HG03520 (cell line): Measurements from ENCODE around the gene MDK.

ENCODE experiments used
- ATAC-seq: cut with Tn5 transposase; IDR thresholded peaks from one replicate; pipeline ENCODE4 v1.9.1; 2021; ENCODE audit warnings: mild to moderate bottlenecking, moderate library complexity; ENCODE audit not compliant: unreplicated experiment

Gene MDK

DNA sequence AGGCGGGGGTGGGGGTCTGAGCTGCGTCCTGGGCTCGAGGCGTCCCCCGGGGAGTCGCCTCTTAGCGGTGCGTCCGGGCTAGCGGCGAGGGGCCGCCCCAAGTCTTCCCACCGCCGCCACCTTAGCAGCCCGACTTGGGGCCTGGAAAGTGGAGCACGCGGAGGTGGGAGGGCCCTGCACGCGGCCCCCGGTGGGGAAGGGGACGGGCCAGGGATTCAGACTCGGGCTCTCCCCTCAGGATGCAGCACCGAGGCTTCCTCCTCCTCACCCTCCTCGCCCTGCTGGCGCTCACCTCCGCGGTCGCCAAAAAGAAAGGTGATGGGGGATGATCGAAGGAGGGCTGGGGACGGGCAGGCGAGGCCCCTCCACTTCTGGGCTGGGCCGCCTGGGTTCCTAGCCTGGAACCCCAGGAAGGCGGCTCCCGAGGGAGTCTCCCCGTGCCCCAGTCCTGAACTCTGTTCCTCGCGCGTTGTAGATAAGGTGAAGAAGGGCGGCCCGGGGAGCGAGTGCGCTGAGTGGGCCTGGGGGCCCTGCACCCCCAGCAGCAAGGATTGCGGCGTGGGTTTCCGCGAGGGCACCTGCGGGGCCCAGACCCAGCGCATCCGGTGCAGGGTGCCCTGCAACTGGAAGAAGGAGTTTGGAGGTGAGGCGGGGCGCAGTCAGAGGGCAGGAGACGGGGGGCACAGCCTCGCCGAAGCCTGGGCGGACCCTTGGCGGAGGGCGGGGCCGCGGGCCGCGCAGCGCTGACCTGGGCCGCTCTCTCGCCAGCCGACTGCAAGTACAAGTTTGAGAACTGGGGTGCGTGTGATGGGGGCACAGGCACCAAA, 563 bp downstream of the MDK start:
- no peak for ATAC-seq

DNA sequence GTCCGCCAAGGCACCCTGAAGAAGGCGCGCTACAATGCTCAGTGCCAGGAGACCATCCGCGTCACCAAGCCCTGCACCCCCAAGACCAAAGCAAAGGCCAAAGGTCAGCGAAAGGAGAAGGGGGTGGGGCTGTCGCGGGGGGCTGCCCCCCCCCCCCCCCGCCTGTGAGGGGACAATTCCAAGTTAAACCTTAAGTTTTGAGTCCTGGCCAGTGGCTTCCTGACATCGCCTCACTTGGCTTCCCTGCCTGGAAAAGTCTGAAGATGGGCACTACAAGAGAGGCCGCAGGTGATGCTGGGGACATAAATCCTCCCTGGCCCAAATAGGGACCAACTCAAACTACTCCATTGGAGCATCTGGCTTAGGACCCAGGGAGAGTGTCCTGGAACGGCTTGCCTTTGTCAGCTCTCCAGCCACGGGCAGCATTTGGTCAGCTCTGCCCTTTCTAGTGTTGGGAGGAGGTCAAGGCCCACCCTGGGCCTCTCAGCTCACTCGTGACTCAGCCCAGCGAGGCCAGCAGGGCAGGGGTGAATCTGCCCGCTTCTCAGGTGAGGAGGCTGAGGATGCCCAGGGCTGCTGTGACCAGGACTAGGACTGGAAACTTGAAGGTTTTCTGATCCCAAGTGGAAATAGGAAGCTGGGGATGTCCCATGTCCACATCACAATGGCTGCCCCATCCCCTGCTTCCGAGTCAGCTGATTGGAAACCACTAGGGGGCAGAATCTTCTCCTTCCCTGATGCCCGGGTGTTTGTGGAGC, 1.4 kb downstream of the MDK start:
- no peak for ATAC-seq

DNA sequence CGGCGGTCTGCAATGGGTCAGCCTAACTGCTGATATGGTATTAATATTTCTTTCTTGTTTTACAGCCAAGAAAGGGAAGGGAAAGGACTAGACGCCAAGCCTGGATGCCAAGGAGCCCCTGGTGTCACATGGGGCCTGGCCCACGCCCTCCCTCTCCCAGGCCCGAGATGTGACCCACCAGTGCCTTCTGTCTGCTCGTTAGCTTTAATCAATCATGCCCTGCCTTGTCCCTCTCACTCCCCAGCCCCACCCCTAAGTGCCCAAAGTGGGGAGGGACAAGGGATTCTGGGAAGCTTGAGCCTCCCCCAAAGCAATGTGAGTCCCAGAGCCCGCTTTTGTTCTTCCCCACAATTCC, 1.9 kb downstream of the MDK start:
- no peak for ATAC-seq

DNA sequence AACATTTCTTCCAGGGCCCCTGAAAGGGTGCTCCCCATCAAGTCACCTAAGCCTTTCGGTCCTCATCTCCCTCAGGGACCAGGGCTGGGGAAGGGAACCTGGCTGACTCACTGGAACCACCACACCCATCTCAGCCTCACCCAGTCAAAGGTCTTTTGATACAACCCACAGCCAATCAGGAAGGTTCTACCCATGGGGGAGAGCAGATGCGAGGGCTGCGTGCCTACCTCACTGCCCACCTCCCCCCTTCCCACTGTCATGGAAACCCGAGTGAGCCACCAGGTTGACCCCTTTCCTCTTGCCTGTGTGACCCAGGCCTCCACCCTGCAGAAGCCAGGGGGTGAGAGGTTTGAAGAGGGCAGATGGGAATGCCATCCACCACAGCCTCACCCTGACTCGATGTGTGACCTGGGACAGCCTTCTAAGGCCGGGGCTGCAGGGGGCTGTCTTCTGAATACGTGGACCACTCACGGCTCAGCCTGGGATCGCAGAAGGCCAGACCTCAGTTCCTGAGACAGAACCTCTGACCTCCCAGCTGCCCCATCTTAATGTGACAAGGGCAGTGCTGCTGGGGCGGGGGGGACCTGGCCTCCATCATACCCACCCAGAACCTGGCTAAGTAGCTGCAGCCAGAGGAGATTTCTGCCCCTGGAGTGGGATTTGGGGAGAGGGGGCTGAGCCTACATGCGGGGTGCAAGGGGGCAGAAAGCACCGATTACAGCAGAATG, 2.7 kb downstream of the MDK start:
- no peak for ATAC-seq

DNA sequence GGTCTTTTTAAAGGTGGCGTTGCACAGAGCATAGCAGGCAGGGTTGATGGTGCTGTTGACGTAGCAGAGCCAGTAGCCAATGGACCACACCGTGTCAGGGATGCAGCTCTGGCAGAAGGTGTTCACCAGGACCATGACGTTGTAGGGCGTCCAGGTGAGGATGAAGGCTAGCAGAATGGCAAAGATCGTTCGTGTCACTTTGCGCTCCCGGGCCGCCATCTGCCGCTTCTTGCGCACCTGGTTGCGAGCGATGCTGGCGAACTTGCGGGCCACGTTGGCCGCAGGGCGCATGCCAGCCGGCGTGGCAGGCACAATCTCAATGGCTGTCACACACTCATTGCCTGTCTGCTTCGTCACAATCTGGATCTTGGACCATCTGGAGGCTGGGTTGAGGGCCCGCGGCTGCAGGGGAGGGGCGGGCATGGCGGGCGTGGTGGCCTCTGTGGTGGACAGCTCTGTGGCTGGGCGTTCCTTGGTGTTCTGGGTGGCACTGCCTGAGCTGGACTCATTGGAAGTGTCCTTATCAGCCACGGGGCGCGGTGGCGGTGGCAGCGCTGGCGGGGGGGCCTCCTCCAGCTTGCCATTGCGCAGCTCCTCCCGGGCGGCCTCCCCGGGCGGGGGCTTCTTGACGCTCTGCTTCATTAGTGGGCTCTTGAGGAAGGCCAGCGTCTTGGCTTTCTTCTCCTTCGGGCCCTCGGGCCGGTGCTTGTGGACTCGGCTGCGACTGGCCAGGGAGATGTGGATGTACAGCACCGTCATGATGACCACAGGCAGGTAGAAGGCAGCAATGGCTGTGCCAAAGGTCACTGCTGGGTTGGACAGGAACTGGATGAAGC, 3.9 kb downstream of the MDK start:
- no peak for ATAC-seq

DNA sequence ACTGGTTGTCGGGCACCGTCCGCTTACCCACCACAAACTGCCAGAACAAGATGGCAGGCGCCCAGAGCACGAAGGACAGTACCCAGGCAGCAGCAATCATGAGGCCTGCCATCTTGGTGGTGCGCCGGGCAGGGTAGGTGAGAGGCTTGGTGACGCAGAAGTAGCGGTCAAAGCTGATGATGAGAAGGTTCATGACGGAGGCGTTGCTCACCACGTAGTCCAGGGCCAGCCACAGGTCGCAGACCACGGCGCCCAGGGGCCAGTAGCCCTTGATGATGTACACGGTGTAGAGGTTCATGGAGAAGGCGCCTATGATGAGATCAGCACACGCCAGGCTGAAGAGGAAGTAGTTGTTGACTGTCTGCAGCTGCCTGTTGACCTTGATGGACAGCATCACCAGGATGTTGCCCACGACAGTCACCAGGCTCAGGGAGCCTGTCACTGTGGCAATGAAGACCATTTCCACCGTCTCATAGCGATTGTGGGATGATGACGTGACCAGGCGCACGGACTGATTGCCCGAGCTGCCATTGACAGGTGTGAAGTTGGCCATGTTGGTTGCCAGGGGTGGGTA, 4.6 kb downstream of the MDK start:
- no peak for ATAC-seq

DNA sequence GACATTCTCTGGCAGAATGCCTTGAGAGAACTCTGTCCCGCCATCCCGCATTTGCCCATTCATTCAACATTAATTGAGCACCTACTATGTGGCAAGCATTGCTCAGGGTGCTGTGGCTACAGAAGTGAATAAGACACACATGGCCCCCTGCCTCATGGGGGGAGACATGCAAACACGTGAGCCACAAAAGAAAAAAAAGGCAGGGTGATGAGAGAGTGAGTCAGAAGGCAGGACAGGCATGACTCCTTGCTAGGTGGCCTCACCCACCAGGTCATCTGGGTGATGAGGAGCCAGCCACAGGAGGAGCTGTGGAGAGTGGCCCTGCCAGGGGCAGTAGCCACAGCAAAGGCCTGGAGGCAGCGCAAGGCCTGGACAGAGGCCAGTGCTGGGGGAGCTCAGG, 5.2 kb downstream of the MDK start:
- ATAC-seq, result no peak

- no peak for ATAC-seq
Observed at GRCh38 chr11:46387456-46387855, 6.0 kb downstream of the MDK start.

GRCh38 chr11:46387919-46388618, 6.6 kb downstream of the MDK start:
- ATAC-seq, result no peak

DNA sequence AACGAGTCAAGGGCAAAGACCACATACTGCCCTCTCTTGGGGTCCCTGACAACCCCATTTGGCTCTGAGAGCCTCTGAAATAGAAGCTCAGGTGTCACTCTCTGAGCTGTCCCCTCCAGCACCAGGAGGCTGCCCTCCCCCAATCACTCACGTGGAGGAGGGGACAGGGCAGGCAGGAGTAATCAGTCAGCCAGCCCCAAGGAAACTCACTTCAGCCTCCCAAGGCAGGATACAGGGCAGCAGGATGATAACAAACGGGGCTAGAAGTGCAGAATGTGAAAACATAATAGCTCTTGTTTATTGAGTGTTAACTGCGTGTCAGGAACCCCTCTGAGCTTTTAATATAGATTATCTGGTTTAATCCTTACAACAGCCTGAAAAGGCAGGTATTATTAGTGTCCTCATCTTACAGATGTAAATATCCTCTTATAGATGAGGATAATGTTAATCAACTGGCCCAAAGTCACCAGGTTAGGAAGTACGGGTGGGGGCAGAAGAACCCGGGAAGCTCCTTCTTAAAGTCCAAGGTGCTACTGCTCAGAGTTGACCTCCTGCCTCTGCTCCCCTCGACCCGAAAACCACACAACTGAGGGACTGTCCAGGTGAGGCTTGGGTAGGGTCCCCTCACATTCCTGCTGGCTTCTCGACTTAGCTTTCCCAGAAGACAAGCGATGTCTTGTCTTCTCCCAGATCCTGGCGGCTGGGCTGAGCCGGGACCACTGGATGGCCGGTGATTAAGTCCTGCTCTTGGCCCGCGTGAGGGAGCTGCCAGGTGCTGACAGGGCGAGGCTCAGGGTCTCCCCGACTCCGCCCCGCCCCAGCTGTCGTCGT, 7.4 kb downstream of the MDK start:
- ATAC-seq, result no peak

DNA sequence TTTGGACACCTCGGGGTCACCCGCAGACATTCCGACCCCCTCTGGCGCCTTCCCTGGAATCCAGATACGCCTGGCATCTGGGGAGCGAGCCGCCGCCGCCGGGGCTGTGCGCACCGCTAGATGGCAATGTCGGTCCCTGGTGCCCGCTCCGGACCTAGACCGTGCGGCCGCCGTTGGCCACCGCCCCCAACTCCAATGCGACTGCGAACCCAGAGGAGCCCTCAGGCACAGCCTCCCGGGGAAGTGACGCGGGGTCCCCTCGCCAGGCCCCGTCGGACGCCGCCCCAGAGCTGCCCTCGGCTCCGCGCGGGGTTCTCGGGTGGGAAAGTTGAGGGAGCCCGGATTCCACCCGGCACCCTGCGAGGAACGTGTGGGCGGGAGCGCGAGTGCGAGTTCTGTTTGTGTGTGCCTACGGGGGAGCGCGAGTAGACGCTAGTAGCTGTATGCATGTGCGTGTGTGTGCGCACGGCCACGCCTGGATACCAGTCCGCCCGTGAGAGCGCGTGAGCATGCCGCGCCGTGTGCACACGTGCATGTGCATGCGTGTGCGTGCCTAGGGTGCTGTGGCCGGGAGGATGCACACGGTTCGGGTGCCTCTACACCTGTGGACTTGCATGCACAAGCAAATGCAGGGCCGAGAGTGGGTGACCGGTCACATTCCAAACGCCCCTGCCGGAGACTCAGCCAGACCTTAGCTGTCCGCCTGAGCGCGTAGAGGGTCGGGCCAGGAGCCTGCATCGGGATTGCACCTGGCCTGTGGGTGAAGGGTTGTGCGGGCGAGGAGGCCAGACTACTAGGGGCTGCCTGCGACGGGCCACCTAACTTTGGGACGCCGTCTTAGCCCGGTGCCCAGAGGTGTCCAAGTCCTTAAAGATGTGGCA, 8.2 kb downstream of the MDK start:
- ATAC-seq, result peak; percentile 36

DNA sequence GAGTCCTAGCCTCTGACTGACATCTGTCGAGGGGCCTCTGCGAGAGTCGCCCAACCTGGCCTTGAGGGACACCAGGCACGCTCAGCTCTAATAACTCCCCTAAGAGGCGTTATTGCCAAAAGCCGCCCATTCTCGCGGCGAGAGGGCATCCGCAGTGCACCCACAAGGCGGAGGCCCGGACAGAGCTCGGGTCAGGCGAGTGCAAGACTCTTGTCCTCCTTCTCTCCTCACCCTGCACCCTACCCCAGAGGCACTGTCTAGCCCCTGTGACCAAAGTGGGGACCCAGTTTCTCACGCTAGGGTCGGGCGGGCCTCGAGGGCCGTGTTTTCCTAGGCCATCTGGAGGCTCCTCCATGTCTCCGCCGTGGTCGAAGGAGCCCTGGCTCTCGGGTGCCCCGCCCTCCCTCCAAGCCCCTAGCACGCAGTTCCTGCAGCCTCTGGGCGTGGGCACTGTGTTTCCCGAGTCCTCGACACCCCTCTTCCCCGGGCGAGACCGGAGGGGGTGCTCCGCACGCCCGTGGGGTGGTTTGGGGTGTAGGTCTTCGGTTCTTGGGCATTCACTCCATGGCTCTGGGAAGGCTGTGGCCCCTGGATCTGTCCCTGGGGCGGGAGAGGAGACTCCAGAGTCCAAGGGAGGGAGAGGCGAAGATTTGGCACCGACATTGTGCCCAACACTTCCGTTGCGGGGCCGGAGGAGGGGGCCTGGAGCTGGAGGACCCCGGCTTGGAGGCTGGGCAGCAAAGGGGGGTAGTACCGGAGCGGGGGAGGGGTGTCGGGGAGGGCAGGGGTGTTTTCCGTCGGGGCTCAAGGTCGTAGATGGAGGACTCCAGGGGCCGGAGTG, 9.1 kb downstream of the MDK start:
- ATAC-seq, result no peak

DNA sequence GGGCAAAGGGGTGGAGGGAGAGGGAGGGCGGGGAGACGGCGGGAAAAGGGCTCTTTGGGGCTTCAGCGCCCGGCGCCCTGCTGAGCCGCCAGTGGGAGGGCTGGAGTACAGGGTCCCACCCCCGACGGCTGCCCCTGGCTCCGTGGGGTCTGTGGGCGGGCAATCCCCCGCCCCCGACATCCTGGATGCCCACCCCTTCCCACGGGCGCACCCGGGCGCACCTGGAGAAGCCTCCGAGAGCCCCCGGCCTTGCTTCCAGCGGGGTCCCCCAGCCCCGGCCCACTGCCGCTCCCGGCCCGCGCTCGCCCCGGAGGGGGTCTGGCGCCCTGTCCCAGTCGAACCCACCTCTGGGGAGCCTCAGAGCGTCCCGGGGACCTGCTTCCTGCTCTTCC, 9.7 kb downstream of the MDK start:
- ATAC-seq, result no peak

DNA sequence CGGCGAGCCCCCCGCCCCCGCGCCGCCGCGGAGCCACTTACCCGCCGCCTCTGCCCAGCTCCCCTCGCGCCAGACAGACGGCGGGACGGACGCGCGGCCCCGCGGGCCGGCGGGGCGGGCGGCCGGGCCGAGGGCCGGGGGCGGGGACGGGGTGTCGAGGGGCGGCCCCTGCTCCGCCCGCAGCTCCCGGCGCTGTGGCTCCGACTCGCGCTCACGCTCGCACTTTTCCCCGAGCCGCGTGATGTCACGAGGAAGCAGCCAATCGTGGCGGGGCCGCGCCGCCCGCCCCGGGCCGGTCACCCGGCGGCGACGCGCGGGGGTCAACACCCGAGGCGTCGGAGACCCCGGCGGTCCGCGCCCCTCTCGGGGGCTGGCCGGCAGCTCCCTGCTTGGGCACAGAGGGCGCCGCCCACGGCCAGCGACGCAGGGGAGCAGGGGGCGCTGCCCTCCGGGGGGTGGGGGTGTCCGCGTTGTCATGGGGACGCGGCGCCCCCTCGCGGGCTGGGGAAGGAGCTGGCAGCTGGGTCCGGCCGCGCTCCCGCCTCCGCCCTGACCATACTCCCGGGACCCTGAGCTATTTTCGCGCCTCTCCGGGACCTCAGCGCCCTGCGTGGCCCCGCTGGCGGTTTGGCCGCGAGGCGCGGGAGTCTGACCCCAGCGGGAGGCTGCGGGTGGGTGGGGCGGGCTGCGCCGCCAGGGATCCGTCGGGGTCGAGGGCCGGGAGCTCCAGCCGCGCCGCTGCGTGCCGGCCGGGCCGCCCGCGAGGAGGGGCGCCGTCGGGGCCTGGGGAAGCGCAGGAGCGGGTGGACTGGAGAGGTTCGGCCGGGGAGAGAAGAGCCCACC, 10.3 kb downstream of the MDK start, which contains the start of gene CHRM4:
Gene CHRM4, minus strand, starts transcription at position 199 of the 843 bp plus-strand sequence. CDS start 5,219 bp downstream, outside the sequence.
- no peak for ATAC-seq

GRCh38 chr11:46392421-46393230, 11.2 kb downstream of the MDK start:
- ATAC-seq, result peak; percentile 59
